NCI-H748 (cell line): ENCODE data around the gene RAB31.
"Not testable (repeated sequence)": the region's sequence is repeated elsewhere in the genome, so short reads cannot be mapped to it uniquely, and the experiment has no call there.

Source experiments
- DNase-seq: peaks from one replicate; lab custom pipeline; 2025; ENCODE audit not compliant: unreplicated experiment; lab: John Stamatoyannopoulos, UW

RAB31 gene

DNA sequence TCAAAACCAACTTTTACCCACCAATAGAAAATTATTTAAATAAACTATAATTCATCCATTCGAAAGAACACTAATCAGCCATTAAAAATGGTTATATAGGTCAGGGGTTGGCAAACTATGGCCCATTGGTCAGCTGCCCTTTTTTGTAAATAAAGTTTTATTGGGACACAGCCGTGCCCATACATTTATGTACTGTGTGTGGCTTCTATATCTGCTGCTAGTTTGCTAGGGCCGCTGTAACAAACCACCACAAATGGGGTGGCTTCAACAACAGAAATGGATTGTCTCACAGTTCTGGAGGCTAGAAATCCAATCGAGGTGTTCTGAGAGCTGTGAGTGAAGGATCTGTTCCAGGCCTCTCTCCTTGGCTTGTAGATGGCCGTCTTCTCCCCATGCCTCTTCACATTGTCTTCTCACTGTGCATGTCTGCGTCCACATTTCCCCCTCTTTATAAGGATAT, 170.7 kb downstream of the RAB31 start:
- no peak for DNase-seq

DNA sequence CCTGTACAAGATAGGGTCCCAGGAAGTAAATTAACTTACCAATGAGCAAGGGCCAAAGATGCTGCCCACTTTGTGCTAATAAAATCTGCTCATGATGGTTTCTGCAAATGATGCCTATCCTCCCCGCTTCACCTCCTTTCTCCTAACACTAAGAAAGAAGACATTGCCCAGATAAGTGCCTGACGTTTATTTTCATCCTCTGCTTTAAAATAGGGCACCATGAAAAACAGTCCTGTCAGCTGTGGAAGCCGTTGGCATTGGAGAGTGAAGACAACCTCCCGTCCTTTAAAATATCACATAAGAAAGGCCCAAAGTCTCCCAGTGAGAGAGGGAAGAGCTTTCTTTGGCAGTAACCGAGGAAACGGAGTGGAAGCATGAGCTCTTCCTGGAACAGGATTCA, 176.0 kb downstream of the RAB31 start:
- DNase-seq = no peak

DNA sequence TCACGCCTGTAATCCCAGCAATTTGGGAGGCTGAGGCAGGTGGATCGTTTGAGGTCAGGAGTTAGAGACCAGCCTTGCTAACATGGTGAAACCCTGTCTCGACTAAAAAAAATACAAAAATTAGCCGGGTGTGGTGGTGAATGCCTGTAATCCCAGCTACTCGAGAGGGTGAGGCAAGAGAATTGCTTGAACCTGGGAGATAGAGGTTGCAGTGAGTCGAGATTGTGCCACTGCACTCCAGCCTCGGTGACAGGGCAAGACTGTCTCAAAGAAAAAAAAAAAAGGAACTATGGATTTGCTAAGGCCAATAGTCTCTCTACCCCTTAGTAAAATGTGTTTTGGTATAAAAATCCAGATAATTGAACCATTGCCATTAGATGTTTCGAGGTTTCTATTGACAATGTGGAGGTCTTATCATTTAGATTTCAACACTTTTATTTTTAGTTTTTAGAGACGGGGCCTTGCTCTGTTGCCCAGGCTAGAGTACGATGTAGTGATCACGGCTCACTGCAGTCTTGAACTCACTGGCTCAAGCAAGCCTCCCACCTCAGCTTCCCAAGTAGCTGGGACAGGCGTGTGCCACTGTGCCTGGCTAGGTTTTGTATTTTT, 176.5 kb downstream of the RAB31 start:
- DNase-seq = no peak

DNA sequence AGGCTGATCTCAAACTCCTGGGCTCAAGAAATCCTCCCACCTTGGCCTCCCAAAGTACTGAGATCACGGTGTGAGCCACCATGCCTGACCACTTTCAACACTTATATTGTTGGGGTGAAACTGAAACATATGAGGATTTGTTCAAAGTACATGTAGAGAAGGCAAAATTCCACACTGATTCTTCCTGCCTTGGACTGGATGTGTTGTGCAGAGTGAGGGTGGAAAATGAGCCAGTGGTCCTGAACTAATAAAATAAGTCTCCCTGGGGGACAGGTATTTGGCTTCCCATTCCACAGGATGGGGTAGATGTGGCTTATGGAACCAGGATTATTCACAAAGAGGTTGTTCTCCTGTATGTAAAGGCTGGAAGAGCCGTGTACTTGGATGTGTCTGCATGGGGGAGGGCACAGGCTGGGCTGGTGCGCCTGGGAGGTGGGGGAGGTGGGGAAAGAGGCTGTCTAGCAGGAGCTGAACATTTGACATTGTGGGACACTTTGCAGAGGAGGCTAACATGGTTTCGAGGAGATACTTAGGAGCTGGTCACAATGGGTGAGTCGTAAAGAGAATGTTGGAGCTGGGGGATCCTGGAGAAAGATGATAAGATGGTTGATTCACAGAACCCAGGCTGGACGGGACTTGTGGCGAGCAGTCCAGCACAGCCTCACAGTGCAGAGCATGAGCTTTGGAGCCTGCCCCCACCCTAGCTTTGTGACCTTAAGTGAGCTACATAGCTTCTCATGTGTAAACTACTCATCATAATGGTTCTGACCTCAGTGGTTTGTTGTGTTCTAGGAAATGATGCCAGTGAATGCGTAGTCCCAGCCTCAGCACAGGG, 177.3 kb downstream of the RAB31 start, which contains the start of gene TXNDC2:
TSS of gene TXNDC2 (plus strand) at position 804 of the 835 bp plus-strand sequence. CDS start 708 bp downstream, outside the sequence.
- DNase-seq = no peak

DNA sequence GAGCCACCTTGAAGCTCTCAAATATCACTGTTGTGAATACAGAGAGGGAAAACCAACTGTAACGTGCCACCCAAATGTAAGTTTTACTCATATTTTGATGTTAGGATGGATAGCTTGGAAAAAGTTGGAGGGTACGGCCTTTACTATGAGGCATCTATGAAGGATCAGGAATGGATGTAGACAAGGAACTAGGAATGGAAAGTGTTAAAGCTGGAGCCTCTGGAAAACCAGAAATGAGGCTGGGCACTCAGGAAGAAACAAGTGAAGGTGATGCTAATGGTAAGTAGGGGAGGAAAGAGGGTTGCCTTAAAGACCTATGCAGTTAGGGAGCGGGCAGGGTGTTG, 177.9 kb downstream of the RAB31 start:
- no peak for DNase-seq

DNA sequence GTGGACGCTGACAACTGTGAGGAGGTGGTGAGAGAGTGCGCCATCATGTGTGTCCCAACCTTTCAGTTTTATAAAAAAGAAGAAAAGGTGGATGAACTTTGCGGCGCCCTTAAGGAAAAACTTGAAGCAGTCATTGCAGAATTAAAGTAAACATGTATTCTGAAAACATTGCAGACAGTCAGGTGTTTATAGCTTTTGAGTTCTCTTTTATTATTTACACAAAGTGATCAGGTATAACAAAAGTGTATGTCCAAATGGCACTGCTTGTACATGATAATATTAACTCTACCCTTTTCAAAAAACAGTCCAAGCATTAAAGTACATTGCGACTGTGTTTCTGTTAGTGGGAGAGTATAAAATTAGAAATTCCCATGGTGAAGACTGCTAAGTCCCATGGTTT, 179.9 kb downstream of the RAB31 start:
- DNase-seq = no peak

DNA sequence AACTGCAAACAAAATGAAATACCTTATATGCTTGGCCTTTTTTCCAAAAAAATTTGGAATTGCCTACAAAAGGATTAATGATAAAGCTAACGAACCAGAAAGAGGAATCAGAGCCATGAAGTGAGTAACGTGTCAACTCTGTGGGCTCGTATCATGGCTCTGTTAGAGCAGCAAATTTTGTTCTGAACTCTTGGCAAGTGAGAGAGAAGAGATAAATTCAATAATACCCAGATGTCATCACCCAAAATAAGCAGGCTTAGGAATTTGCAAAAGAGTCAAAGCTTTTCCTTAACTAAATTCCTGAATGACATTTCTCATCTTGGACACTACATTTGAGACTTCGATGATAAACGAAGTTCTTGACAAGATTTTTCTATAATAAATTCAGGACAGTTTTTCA, 182.1 kb downstream of the RAB31 start:
- DNase-seq = no peak

DNA sequence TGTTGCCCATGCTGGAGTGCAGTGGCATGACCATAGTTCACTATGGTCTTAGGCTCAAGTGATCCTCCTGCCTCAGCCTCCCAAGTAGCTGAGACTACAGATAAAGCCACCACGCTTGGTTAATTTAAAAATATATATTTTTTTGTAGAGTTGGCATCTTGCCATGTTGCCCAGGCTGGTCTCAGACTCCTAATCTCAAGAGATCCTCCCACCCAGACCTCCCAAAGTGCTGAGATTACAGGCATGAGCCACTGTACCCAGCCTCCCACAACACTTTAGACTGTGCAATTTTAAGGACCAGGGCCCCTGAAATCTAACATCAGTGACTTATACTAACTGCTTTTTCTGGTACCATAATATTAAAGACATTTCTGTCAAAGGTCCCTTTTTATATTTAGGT, 182.9 kb downstream of the RAB31 start:
- DNase-seq = no peak

DNA sequence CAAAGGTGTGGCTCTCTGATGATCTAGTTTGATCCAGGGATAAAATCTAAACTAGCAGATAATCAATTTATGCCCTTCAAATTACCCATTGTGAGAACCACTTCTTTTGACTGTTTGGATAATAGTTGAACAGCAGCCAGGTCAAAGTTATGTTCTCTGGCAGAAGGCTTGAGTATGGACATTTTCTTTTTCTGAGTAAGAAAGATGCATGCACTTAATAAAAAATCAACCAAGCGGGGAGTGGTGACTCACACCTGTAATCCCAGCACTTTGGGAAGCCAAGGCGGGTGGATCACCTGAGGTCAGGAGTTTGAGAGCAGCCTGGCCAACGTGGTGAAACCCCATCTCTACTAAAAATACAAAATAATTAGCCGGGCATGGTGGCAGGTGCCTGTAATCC, 183.4 kb downstream of the RAB31 start:
- DNase-seq = not testable (repeated sequence)

DNA sequence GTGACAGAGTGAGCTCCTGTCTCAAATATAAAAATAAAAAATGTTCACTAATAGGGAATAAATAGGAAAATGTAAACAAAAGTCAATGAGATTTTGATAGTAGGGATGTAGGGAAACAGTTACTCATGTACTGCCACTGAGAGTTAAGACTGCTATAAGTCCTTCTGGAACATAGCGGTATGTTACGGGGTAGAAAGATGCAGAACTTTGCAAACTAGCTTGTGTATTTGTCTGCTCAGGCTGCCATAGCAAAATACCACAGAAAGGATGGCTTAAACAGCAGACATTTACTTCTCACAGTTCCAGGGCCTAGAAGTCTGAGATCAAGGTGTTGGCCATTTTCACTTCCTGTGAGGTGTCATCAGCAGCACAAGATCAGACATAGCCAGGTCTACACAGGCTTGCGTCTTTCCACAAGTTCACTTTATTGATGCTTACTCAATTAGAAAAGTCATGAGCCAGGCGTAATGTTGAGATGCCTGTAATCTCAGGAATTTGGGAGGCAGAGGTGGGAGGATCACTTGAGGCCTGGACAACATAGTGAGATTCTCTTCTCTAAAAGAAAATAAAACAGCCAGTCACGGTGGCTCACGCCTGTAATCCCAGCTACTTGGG, 186.5 kb downstream of the RAB31 start:
- DNase-seq = no peak

DNA sequence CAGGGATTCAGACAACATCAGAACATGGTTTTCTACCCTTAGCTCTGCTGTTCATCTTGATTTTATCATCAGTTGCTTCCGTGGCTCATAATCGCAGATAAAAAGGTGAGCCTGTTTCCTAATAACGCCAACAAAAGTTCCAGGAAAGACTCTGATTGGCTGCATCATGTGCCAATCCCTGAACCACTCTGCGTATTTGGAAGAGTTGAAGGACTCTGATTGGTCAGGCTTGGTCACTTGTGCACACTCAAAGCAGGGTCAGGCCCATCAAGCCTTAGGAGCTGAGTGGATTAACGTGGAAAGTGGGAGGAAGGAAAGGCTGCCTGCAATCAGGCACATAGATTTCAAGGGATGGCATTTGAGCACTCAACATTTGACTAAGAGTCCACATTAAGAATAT, 189.0 kb downstream of the RAB31 start:
- no peak for DNase-seq

DNA sequence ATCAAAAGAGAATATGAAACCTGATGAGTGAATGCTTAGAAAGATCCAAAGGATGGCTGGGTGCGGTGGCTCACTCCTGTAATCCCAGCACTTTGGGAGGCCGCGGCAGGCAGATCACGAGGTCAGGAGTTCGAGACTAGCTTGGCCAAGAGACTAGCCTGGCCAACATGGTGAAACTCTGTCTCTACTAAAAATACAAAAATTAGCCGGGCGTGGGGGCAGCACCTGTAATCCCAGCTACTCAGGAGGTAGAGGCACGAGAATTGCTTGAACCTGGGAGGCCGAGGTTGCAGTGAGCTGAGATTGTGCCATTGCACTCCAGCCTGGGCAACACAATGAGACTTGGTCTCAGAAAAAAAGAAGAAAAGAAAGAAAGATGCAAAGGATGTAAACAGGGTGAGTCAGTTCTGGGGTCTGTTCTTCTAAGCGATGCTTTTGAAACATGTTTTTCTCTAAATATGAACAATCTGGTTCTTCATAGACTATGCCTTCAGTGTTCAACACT, 189.7 kb downstream of the RAB31 start:
- DNase-seq = not testable (repeated sequence)

DNA sequence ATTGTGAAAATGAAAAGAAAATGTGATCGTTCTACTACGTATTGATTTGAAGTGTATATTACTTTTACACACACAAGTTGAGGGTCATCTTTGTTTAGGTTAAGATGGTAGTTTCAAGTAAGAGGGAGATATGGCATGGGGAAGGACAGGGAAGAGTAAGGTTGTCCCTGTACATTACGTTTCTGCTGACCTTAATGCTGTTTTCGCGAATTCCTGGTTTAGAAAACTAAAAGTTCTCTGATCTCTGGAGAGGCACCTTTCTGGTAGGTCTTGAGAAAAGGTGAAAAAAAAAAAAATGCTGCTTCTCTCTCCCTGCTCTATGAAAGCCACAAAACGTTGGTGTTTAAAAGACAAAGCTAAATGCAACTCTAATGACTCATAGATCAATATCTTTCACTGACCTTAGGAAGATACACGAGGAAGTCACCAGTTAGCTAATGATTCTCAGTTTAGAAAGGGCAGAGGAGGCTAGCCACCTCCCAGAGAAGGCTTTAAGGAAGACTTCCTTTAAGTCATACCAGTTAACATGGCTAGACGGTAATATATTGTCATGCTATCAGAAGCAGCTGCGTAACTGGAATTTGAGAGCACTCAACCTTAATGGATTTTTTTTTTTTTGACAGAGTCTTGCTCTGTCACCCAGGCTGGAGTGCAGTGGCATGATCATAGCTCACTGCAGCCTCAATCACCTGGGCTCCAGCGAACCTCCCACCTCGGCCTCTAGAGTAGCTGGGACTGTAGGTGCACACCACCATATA, 190.9 kb downstream of the RAB31 start:
- no peak for DNase-seq

DNA sequence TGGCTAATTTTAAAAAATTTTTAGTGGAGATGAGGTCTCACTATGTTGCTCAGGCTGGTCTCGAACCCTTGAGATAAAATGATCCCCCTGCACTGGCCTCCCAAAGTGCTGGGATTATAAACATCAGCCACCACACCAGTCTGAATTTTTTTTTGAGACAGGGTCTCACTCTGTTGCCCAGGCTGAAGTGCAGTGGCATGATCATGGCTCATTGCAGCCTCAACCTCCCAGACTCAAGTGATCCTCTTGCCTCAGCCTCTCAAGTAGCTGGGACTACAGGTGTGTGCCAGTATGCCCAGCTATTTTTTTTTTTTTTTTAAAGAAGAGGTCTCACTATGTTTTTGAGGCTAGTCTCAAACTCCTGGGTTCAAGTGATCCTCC, 191.4 kb downstream of the RAB31 start:
- not testable (repeated sequence) for DNase-seq

DNA sequence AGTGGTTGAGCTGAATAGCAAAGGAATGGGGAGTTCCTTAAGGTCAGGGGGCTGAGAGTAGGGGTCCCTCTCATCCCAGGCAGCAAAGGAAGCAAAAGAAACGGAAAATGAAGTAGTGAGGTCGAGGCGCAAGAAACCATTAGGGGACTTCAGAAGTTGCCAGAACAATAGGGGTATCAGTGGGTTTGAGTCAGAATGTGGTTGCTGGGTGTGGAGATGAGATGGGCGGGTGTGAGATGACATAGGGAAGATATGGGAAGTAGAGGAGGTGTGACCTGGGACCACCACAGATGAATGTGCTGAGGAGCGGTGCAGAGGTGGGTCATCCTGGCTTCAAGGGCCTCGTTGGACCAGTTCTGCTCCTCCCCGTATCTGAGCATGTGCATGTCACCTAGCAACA, 192.6 kb downstream of the RAB31 start:
- DNase-seq = no peak

DNA sequence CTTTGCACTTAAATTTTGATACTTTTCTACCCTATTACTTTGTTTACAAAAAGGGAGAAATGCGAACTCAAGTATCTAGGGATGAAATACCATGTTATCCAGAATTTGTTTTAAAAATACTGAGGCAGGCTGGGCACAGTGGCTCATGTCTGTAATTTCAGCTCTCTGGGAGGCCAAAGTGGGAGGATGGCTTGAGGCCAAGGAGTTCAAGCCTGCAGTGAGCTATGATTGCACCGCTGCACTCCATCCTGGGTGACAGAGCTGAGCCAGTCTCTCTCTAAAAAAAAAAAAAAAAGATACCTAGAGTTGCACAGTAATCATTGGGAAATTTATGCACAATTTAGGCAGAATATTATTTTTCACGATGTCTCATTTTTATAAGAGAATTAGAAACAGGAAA, 193.3 kb downstream of the RAB31 start:
- no peak for DNase-seq

DNA sequence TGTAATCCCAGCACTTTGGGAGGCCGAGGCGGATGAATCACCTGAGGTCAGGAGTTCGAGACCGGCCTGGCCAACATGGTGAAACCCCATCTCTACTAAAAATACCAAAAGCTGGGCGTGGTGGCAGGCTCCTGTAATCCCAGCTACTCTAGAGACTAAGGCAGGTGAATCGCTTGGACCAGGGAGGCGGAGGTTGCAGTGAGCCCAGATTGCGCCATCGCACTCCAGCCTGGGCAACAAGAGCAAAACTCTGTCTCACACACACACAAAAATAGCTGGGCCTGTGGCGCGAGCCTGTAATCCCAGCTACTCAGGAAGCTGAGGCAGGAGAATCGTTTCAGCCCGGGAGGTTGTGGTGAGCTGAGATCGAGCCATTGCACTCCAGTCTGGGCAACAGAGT, 194.2 kb downstream of the RAB31 start:
- not testable (repeated sequence) for DNase-seq

DNA sequence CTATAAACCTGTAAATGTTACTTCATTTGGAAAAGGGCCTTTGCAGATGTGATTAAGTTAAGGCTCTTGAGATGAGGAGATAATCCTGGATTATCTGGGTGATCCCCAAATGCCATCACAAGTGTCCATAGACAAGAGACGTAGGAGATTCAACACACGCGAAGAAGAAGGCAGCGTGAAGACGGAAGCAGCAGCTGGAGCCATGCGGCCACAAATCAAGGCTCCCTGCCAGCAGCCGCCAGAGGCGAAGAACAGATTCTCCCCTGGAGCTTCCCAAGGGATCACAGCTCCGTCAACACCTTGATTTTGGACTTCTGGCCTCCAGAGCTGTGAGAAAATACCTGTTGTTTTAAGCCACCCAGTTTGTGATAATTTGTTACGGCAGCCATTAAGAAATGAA, 194.7 kb downstream of the RAB31 start:
- no peak for DNase-seq

DNA sequence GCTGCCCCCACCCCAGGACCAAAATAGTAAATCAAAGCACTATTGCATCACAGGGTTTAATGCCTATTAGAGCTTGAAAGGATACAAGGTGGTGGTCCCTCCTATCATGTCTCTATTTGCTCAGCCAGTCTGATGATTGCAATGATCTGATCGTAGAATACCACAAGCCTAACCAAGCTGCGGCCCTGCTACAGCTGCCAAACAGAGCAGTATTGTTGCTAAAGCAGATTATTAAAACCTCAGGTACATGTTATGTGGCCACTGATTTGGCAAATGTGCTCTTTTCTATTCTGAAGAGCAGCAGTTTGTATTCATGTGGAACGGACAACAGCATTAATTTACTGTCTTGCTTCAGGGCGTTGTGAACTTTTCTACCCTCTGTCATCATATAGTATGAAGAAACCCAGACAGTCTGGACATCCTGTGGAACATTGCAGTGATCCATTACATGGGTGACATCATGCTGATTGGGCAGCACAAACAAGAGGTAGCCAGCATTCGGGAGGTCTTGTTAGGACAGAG, 197.4 kb downstream of the RAB31 start:
- no peak for DNase-seq

DNA sequence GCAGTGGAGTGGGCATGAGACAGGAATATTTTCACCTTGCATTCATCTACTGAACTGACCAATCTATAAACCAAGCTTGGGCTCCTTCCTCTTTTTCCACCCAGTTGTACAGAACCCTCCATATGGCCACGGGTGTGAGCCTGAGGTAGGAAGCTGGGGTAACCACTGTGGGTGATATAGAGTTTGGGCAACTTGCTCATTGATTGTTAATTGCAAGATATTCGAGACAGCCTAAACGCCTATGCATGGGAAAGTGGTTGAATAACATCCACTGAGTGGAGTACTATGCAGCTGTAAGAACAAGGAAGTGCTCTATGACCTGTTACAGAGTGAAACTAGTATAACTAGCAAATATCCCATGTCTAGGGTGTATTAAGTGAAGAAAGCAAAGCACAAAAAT, 198.4 kb downstream of the RAB31 start:
- DNase-seq = no peak

DNA sequence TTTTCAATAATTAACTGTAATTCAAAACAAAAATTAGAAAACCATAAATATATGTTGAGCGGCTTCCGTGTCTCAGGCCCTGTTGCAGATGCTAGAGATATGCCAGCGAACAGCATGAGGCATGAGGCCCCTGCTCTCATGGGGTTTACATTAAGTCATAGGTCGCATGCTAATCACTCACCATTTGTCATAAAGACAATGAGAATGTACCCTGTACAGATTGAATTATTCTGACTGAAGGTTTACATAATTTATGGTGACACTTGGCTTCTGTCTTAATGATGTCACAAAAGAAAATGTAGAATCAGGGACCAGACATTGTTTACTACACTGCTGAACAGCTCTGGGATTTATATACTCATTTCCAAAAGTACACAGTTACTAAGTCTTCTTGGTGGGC, 199.8 kb downstream of the RAB31 start:
- DNase-seq = no peak
